GM23338 (cell line): ENCODE data around the gene SARS1. TPM values are rescaled to one million over a fixed set of nuclear protein-coding genes. Genes with fewer than 3 reads are reported as not detected.

Experiments
- ATAC-seq: fragments of 200-7000 bp; cut with Tn5 transposase; 3 replicates; pipeline ENCODE4 v1.9.1; 2020
- DNase-seq: peaks from one replicate; pipeline ENCODE4 v3.0.0-alpha.2; 2015; ENCODE audit warnings: low spot score
- H2AFZ ChIP-seq: fragments of 200-600 bp; sonication (generic); 2 replicates; pipeline ENCODE4 v1.8.0; 2016; ENCODE audit warnings: antibody characterized with exemption, mild to moderate bottlenecking, moderate library complexity
- H3F3A ChIP-seq: fragments of 200-600 bp; sonication (generic); replicated peaks from 2 replicates; pipeline ENCODE4 v1.8.0; 2017; ENCODE audit warnings: antibody characterized with exemption, mixed run types, low read depth
- H3K27ac ChIP-seq: fragments of 200-600 bp; sonication (generic); 2 replicates; pipeline ENCODE4 v1.6.1; 2016; ENCODE audit warnings: low read depth
- H3K27me3 ChIP-seq: fragments of 200-600 bp; sonication (generic); 2 replicates; pipeline ENCODE4 v1.8.0; 2016; ENCODE audit warnings: mild to moderate bottlenecking, mixed run types, moderate library complexity; ENCODE audit not compliant: insufficient read depth
- H3K36me3 ChIP-seq: fragments of 200-600 bp; sonication (generic); 2 replicates; pipeline ENCODE4 v1.8.0; 2016; ENCODE audit warnings: mild to moderate bottlenecking; ENCODE audit not compliant: insufficient read depth
- H3K4me1 ChIP-seq: fragments of 200-600 bp; sonication (generic); 2 replicates; pipeline ENCODE4 v1.8.0; 2016; ENCODE audit warnings: mild to moderate bottlenecking, moderate library complexity; ENCODE audit not compliant: insufficient read depth
- H3K4me2 ChIP-seq: fragments of 200-600 bp; sonication (generic); 2 replicates; pipeline ENCODE4 v1.7.1; 2017; ENCODE audit warnings: mixed run types
- H3K4me3 ChIP-seq: fragments of 200-600 bp; sonication (generic); 2 replicates; pipeline ENCODE4 v1.6.1; 2016; ENCODE audit warnings: mixed run types
- H3K79me2 ChIP-seq: fragments of 200-600 bp; sonication (generic); replicated peaks from 2 replicates; pipeline ENCODE4 v1.8.0; 2017; ENCODE audit warnings: mild to moderate bottlenecking; ENCODE audit not compliant: insufficient read depth
- H3K9me2 ChIP-seq: fragments of 200-600 bp; sonication (generic); 2 replicates; pipeline ENCODE4 v1.8.0; 2017; ENCODE audit not compliant: insufficient read depth
- H4K20me1 ChIP-seq: fragments of 200-600 bp; sonication (generic); replicated peaks from 2 replicates; pipeline ENCODE4 v1.8.0; 2017; ENCODE audit warnings: mild to moderate bottlenecking; ENCODE audit not compliant: insufficient read depth
- H3K27ac Mint-ChIP-seq: 2 replicates; pipeline ENCODE4 v1.8.0; 2020; ENCODE audit warnings: inconsistent platforms, mild to moderate bottlenecking, moderate library complexity, mixed read lengths
- H3K27me3 Mint-ChIP-seq: 3 replicates; pipeline ENCODE4 v1.8.0; 2022; ENCODE audit warnings: low read depth, mild to moderate bottlenecking, moderate library complexity, mixed read lengths, inconsistent platforms; ENCODE audit not compliant: insufficient read depth, poor library complexity
- H3K36me3 Mint-ChIP-seq: 3 replicates; pipeline ENCODE4 v1.8.0; 2021; ENCODE audit warnings: low read depth, mild to moderate bottlenecking, inconsistent platforms, moderate library complexity, mixed read lengths
- H3K4me1 Mint-ChIP-seq: 3 replicates; pipeline ENCODE4 v1.8.0; 2020; ENCODE audit warnings: mild to moderate bottlenecking, inconsistent platforms, mixed read lengths
- H3K4me3 Mint-ChIP-seq: 3 replicates; pipeline ENCODE4 v1.8.0; 2021; ENCODE audit warnings: moderate library complexity, mild to moderate bottlenecking, inconsistent platforms, mixed read lengths
- H3K9me3 Mint-ChIP-seq: 3 replicates; pipeline ENCODE4 v1.8.0; 2020; ENCODE audit warnings: moderate library complexity, mild to moderate bottlenecking, inconsistent platforms, mixed read lengths
- EZH2 ChIP-seq: fragments of 200-600 bp; sonication (generic); IDR thresholded peaks from one replicate; pipeline ENCODE4 v1.8.0; 2017; ENCODE audit warnings: antibody characterized with exemption, mild to moderate bottlenecking, low read depth; ENCODE audit not compliant: unreplicated experiment
- EZH2phosphoT487 ChIP-seq: fragments of 200-600 bp; sonication (generic); IDR thresholded peaks from one replicate; pipeline ENCODE4 v1.8.1; 2018; ENCODE audit warnings: antibody characterized with exemption; ENCODE audit not compliant: unreplicated experiment
- NANOG ChIP-seq: IDR thresholded peaks from 2 replicates; pipeline ENCODE4 v1.6.1; 2016; ENCODE audit warnings: antibody characterized with exemption, borderline replicate concordance
- POLR2AphosphoS5 ChIP-seq: IDR thresholded peaks from 2 replicates; pipeline ENCODE4 v1.6.1; 2016; ENCODE audit warnings: antibody characterized with exemption, low read depth
- ZNF114 ChIP-seq: fragments of 250-450 bp; sonication (Bioruptor Pico); IDR thresholded peaks from 2 replicates; pipeline ENCODE4 v1.5.0; 2020; ENCODE audit warnings: mild to moderate bottlenecking, moderate library complexity
- polyA plus RNA-seq: library from polyadenylated mRNA; unstranded; fragments of >200 nt; fragmentation: Nextera tagmentation; extraction: Ambion mirVana; gene quantifications from 2 replicates; pipeline ENCODE4 v1.2.1, GENCODE V29; 2016
- total RNA-seq: library from RNA; depleted of rRNA; stranded (reverse); fragments of >200 nt; shearing (Covaris generic); gene quantifications from 2 replicates; pipeline ENCODE4 v1.2.3, GENCODE V29; 2014
- TF ChIP-seq, protein P1 (sequence below): fragments of 250-450 bp; sonication (Bioruptor Pico); IDR thresholded peaks from 2 replicates; pipeline ENCODE4 v1.5.0; 2020; ENCODE audit warnings: mild to moderate bottlenecking, moderate library complexity
- TF ChIP-seq, protein P2 (sequence below), 2 experiments: fragments of 200-600 bp in 1 of 2; sonication (generic) in 1 of 2; conservative IDR thresholded peaks; 2 replicates each; pipeline versions ENCODE4 v1.5.1 to v1.6.1; 2016 to 2017; ENCODE audit warnings: antibody characterized with exemption in 2 of 2, low read depth in 2 of 2, mild to moderate bottlenecking in 2 of 2, moderate library complexity in 1 of 2

SARS1 gene
- total and polyA plus RNA-seq, 2 experiments from 2014 or later: 141 to 166 TPM

DNA sequence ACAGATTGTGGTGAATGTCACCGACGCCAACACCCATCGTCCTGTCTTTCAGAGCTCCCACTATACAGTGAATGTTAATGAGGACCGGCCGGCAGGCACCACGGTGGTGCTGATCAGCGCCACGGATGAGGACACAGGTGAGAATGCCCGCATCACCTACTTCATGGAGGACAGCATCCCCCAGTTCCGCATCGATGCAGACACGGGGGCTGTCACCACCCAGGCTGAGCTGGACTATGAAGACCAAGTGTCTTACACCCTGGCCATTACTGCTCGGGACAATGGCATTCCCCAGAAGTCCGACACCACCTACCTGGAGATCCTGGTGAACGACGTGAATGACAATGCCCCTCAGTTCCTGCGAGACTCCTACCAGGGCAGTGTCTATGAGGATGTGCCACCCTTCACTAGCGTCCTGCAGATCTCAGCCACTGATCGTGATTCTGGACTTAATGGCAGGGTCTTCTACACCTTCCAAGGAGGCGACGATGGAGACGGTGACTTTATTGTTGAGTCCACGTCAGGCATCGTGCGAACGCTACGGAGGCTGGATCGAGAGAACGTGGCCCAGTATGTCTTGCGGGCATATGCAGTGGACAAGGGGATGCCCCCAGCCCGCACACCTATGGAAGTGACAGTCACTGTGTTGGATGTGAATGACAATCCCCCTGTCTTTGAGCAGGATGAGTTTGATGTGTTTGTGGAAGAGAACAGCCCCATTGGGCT lies 38.6 kb downstream of the SARS1 start:
- Mint-ChIP-seq H3K27me3 (peaks cover 26% of the 10 kb centered on the region), H3K36me3 (peaks cover 28% of the 10 kb centered on the region), H3K27ac (no peak overlapping the region), H3K4me3 (no peak overlapping the region; the same call in 2 of the 3 replicates), H3K9me3 (peaks cover 17% of the 10 kb centered on the region; the same call in 2 of the 3 replicates), H3K4me1 (peaks cover 25% of the 10 kb centered on the region)
- Histone ChIP-seq H3K36me3 (no peaks in the 10 kb centered on the region), H3K4me1 (peaks cover 39% of the 10 kb centered on the region), H3K9me2 (no peaks in the 10 kb centered on the region), H3K4me3 (no peak overlapping the region), H3F3A (no peaks in the 10 kb centered on the region), H3K79me2 (peaks cover 19% of the 10 kb centered on the region; the same call in 1 of the 2 replicates), H3K27me3 (peaks cover 12% of the 10 kb centered on the region), H4K20me1 (no peaks in the 10 kb centered on the region; the same call in 1 of the 2 replicates), H3K27ac (no peak overlapping the region), H2AFZ (no peak overlapping the region), H3K4me2 (no peak overlapping the region)
- no peak for ATAC-seq
- TF ChIP-seq EZH2: no peak
- no peak for TF ChIP-seq EZH2phosphoT487
- DNase-seq: no peak

DNA sequence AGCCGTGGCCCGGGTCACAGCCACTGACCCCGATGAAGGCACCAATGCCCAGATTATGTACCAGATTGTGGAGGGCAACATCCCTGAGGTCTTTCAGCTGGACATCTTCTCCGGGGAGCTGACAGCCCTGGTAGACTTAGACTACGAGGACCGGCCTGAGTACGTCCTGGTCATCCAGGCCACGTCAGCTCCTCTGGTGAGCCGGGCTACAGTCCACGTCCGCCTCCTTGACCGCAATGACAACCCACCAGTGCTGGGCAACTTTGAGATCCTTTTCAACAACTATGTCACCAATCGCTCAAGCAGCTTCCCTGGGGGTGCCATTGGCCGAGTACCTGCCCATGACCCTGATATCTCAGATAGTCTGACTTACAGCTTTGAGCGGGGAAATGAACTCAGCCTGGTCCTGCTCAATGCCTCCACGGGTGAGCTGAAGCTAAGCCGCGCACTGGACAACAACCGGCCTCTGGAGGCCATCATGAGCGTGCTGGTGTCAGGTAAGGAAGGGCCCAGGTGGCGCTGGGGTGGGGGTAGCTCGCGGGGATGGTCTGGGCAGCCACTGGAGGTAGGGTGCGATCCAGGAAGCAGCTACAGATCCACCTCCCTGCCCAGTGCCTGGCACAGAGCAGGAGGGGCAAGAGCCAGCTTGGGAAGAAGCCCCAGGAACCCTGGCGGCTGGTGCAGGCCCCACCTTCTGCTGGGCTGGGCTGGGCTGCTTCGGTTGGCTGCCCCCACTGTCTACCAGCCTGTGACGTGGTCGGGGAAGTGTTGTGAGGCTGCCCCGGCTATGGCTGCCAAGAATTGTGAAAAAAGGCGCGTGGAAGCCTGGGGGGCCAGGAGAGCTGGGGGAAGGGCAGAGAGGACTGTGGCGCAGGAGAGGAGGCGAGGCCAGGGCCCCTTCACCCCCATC lies 39.4 kb downstream of the SARS1 start:
- Histone ChIP-seq H3K9me2 (no peaks in the 10 kb centered on the region), H4K20me1 (no peaks in the 10 kb centered on the region; the same call in 1 of the 2 replicates), H3F3A (no peaks in the 10 kb centered on the region), H3K4me1 (peaks cover 39% of the 10 kb centered on the region), H3K27ac (0 out of 2 replicates have a peak overlapping the region, but pooled peaks have one; percentile 14), H3K4me2 (peak overlapping the region; percentile 64; the same call in 1 of the 2 replicates), H2AFZ (no peak overlapping the region), H3K79me2 (peaks cover 19% of the 10 kb centered on the region; the same call in 1 of the 2 replicates), H3K27me3 (peaks cover 7% of the 10 kb centered on the region), H3K4me3 (peak overlapping the region; percentile 26; the same call in 1 of the 2 replicates), H3K36me3 (no peaks in the 10 kb centered on the region)
- H3K27me3 Mint-ChIP-seq: peaks cover 26% of the 10 kb centered on the region
- H3K9me3 Mint-ChIP-seq: peaks cover 17% of the 10 kb centered on the region; the same call in 2 of the 3 replicates
- ATAC-seq (no peak), DNase-seq (no peak)
- H3K4me3 Mint-ChIP-seq: 0 out of 3 replicates have a peak overlapping the region, but pooled peaks have one; percentile 10
- H3K27ac Mint-ChIP-seq: peak overlapping the region; percentile 82; the same call in 1 of the 2 replicates
- H3K4me1 Mint-ChIP-seq: peaks cover 28% of the 10 kb centered on the region
- H3K36me3 Mint-ChIP-seq: peaks cover 28% of the 10 kb centered on the region
- TF ChIP-seq, protein P1, sequence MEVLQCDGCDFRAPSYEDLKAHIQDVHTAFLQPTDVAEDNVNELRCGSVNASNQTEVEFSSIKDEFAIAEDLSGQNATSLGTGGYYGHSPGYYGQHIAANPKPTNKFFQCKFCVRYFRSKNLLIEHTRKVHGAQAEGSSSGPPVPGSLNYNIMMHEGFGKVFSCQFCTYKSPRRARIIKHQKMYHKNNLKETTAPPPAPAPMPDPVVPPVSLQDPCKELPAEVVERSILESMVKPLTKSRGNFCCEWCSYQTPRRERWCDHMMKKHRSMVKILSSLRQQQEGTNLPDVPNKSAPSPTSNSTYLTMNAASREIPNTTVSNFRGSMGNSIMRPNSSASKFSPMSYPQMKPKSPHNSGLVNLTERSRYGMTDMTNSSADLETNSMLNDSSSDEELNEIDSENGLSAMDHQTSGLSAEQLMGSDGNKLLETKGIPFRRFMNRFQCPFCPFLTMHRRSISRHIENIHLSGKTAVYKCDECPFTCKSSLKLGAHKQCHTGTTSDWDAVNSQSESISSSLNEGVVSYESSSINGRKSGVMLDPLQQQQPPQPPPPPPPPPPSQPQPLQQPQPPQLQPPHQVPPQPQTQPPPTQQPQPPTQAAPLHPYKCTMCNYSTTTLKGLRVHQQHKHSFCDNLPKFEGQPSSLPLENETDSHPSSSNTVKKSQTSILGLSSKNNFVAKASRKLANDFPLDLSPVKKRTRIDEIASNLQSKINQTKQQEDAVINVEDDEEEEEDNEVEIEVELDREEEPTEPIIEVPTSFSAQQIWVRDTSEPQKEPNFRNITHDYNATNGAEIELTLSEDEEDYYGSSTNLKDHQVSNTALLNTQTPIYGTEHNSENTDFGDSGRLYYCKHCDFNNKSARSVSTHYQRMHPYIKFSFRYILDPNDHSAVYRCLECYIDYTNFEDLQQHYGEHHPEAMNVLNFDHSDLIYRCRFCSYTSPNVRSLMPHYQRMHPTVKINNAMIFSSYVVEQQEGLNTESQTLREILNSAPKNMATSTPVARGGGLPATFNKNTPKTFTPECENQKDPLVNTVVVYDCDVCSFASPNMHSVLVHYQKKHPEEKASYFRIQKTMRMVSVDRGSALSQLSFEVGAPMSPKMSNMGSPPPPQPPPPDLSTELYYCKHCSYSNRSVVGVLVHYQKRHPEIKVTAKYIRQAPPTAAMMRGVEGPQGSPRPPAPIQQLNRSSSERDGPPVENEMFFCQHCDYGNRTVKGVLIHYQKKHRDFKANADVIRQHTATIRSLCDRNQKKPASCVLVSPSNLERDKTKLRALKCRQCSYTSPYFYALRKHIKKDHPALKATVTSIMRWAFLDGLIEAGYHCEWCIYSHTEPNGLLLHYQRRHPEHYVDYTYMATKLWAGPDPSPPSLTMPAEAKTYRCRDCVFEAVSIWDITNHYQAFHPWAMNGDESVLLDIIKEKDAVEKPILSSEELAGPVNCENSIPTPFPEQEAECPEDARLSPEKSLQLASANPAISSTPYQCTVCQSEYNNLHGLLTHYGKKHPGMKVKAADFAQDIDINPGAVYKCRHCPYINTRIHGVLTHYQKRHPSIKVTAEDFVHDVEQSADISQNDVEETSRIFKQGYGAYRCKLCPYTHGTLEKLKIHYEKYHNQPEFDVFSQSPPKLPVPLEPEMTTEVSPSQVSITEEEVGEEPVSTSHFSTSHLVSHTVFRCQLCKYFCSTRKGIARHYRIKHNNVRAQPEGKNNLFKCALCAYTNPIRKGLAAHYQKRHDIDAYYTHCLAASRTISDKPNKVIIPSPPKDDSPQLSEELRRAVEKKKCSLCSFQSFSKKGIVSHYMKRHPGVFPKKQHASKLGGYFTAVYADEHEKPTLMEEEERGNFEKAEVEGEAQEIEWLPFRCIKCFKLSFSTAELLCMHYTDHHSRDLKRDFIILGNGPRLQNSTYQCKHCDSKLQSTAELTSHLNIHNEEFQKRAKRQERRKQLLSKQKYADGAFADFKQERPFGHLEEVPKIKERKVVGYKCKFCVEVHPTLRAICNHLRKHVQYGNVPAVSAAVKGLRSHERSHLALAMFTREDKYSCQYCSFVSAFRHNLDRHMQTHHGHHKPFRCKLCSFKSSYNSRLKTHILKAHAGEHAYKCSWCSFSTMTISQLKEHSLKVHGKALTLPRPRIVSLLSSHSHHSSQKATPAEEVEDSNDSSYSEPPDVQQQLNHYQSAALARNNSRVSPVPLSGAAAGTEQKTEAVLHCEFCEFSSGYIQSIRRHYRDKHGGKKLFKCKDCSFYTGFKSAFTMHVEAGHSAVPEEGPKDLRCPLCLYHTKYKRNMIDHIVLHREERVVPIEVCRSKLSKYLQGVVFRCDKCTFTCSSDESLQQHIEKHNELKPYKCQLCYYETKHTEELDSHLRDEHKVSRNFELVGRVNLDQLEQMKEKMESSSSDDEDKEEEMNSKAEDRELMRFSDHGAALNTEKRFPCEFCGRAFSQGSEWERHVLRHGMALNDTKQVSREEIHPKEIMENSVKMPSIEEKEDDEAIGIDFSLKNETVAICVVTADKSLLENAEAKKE: no peak
- TF ChIP-seq ZNF114 (CRISPR knock-in tag) (no peak), EZH2phosphoT487 (no peak), POLR2AphosphoS5 (no peak), NANOG (no peak)
- TF ChIP-seq, protein P2, sequence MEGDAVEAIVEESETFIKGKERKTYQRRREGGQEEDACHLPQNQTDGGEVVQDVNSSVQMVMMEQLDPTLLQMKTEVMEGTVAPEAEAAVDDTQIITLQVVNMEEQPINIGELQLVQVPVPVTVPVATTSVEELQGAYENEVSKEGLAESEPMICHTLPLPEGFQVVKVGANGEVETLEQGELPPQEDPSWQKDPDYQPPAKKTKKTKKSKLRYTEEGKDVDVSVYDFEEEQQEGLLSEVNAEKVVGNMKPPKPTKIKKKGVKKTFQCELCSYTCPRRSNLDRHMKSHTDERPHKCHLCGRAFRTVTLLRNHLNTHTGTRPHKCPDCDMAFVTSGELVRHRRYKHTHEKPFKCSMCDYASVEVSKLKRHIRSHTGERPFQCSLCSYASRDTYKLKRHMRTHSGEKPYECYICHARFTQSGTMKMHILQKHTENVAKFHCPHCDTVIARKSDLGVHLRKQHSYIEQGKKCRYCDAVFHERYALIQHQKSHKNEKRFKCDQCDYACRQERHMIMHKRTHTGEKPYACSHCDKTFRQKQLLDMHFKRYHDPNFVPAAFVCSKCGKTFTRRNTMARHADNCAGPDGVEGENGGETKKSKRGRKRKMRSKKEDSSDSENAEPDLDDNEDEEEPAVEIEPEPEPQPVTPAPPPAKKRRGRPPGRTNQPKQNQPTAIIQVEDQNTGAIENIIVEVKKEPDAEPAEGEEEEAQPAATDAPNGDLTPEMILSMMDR (conservative IDR thresholded peaks at IDR 0.05; ENCODE audit: low read depth in 2 of 2): no peak
